MCF 10A (cell line): ENCODE results near the gene PSME3IP1. TPM values are rescaled to one million over a fixed set of nuclear protein-coding genes. Genes with fewer than 3 reads are reported as not detected.

ENCODE experiments used
- BruUV-seq: library from RNA; stranded (reverse); fragments of 400-500 nt; replicated peaks from 2 replicates; lab custom pipeline; 2021; lab: Mats Ljungman, UMichigan
- CTCF ChIA-PET: fragments of 300-600 bp; sonication (Branson Sonifier 250); formaldehyde crosslinking; extraction: SDS; loops from one replicate; lab custom pipeline; 2021; ENCODE audit warnings: antibody characterized with exemption, inconsistent platforms; lab: Yijun Ruan, JAX
- POLR2A ChIA-PET: fragments of 300-600, 350-650 bp; sonication (Branson Sonifier 250); formaldehyde crosslinking; extraction: SDS; loops from one replicate; lab custom pipeline; 2020; ENCODE audit warnings: antibody characterized with exemption, inconsistent platforms; lab: Yijun Ruan, JAX
- DNase-seq: peaks from one replicate; pipeline ENCODE4 v3.0.0-alpha.2; 2018; ENCODE audit not compliant: unreplicated experiment
- H3K27ac Mint-ChIP-seq: one replicate; pipeline ENCODE4 v1.8.0; 2022; ENCODE audit warnings: mild to moderate bottlenecking, low read depth, mixed read lengths; ENCODE audit not compliant: unreplicated experiment
- H3K27me3 Mint-ChIP-seq: one replicate; pipeline ENCODE4 v1.8.0; 2022; ENCODE audit warnings: mixed read lengths; ENCODE audit not compliant: insufficient read depth, unreplicated experiment
- H3K36me3 Mint-ChIP-seq: one replicate; pipeline ENCODE4 v1.8.0; 2022; ENCODE audit warnings: mild to moderate bottlenecking, moderate library complexity, mixed read lengths; ENCODE audit not compliant: insufficient read depth, unreplicated experiment
- H3K4me1 Mint-ChIP-seq: one replicate; pipeline ENCODE4 v1.8.0; 2022; ENCODE audit warnings: mixed read lengths; ENCODE audit not compliant: insufficient read depth, unreplicated experiment
- H3K4me3 Mint-ChIP-seq: one replicate; pipeline ENCODE4 v1.8.0; 2022; ENCODE audit warnings: mild to moderate bottlenecking, moderate library complexity, mixed read lengths; ENCODE audit not compliant: unreplicated experiment
- H3K9me3 Mint-ChIP-seq: one replicate; pipeline ENCODE4 v1.8.0; 2022; ENCODE audit warnings: mixed read lengths; ENCODE audit not compliant: unreplicated experiment
- intact Hi-C: fragments of 100-400 bp; cut with micrococcal nuclease; formaldehyde crosslinking; loops from 2 replicates; pipeline ENCODE4 v1.14.1; 2022
- total RNA-seq: library from RNA; stranded (reverse); gene quantifications from 2 replicates; pipeline ENCODE4 v1.2.3, GENCODE V29; 2022
- TF ChIP-seq, protein P1 (sequence below): fragments of 200-600 bp; IDR thresholded peaks from one replicate; pipeline ENCODE4 v1.8.0; 2022; ENCODE audit warnings: antibody characterized with exemption, mild to moderate bottlenecking; ENCODE audit not compliant: unreplicated experiment

The PSME3IP1 gene
- total RNA-seq, 1 experiment from 2014 or later = 107 TPM

DNA sequence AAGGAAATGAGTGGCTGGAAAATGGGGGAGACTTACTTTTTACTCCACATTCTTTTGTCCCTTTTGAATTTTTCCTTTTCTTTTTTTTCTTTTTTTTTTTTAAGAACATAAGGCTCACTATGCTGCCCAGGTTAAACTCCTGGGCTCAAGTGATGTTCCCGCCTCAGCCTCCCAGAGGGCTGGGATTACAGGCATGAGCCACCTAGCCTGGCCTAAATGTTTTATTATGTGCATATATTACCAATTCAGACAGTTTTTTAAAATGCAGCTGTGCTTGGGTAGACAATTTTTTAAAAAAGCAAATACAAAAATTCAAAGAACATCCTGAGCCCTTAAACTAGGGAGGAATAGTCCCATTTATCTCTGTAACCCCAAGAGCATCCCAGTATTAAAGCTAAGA is 28.3 kb downstream of the PSME3IP1 start:
- Mint-ChIP-seq H3K9me3 (no peaks in the 10 kb centered on the region), H3K36me3 (peaks cover 87% of the 10 kb centered on the region), H3K4me3 (no peak overlapping the region), H3K27me3 (no peaks in the 10 kb centered on the region), H3K27ac (no peak overlapping the region), H3K4me1 (no peaks in the 10 kb centered on the region)
- CTCF ChIA-PET = interaction anchor here (0.8 kb wide), 1 partner anchor 21 kb away, joined by 3 read pairs; no protein-coding TSS in a partner anchor
- TF ChIP-seq, protein P1, sequence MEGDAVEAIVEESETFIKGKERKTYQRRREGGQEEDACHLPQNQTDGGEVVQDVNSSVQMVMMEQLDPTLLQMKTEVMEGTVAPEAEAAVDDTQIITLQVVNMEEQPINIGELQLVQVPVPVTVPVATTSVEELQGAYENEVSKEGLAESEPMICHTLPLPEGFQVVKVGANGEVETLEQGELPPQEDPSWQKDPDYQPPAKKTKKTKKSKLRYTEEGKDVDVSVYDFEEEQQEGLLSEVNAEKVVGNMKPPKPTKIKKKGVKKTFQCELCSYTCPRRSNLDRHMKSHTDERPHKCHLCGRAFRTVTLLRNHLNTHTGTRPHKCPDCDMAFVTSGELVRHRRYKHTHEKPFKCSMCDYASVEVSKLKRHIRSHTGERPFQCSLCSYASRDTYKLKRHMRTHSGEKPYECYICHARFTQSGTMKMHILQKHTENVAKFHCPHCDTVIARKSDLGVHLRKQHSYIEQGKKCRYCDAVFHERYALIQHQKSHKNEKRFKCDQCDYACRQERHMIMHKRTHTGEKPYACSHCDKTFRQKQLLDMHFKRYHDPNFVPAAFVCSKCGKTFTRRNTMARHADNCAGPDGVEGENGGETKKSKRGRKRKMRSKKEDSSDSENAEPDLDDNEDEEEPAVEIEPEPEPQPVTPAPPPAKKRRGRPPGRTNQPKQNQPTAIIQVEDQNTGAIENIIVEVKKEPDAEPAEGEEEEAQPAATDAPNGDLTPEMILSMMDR = no peak
- intact Hi-C loops = no loop called here
- BruUV-seq = no TSS peak
- no peak for DNase-seq
- POLR2A ChIA-PET = no interaction called here

DNA sequence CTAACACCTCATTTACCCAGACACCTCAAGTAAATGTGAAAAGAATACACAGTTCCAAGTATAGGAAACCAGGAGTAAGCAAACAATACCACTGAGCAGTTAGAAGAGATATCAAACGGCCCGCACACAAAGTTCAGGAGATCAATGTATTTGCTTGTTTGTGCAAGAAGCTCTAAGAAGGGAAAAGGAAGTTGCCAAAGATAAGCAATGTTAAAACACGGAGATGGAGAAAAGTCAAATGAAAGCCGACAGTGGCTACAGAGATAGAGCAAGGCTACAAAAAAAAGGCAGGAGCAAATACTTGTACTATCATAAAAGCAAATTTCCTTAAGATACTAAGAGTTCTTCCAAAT is 29.5 kb downstream of the PSME3IP1 start:
- no peaks in the 10 kb centered on the region for H3K4me1 Mint-ChIP-seq
- no peaks in the 10 kb centered on the region for H3K27me3 Mint-ChIP-seq
- TF ChIP-seq, protein P1 = no peak
- H3K36me3 Mint-ChIP-seq = peaks cover 78% of the 10 kb centered on the region
- intact Hi-C loops = no loop called here
- ChIA-PET POLR2A (no interaction called here), CTCF (interaction anchor here (0.7 to 1.7 kb wide), 3 partner anchors 10 to 260 kb away, joined by 3 to 5 read pairs (median 4); no protein-coding TSS in a partner anchor)
- no TSS peak for BruUV-seq
- no peak overlapping the region for H3K27ac Mint-ChIP-seq
- H3K4me3 Mint-ChIP-seq = no peak overlapping the region
- no peaks in the 10 kb centered on the region for H3K9me3 Mint-ChIP-seq
- no peak for DNase-seq

DNA sequence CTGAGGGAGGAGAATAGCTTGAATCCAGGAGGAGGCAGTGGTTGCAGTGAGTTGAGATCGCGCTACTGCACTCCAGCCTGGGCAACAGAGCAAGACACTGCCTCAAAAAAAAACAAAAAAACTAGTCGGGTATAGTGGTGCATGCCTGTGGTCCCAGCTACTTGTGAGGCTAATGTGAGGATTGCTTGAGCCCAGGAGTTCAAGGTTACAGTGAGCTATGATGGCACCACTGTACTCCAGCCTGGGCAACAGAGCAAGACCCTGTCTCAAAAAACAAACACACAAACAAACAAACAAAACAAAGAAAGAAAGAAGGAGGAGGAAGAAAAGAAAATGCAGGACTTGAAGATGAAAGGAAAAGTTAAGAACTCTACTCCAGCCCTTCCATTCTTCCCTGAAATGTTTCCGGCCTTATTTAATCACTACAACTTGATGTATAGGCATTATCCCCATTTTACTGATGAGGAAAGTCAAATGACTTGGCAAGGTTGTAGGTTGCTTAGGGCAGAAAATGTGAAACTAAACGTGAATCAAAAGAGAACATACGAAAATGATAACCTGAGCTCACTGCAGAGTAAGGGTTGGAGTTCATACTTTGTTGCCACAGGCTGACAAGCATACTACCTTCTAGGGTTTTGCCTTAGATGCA is 30.0 kb downstream of the PSME3IP1 start:
- Mint-ChIP-seq H3K27ac (peak overlapping the region; percentile 46), H3K9me3 (no peaks in the 10 kb centered on the region), H3K4me3 (no peak overlapping the region), H3K27me3 (no peaks in the 10 kb centered on the region), H3K4me1 (no peaks in the 10 kb centered on the region), H3K36me3 (peaks cover 73% of the 10 kb centered on the region)
- BruUV-seq = no TSS peak
- CTCF ChIA-PET = interaction anchor here (0.6 to 1.7 kb wide), 7 partner anchors 10 to 993 kb away, joined by 3 to 5 read pairs (median 4); no protein-coding TSS in a partner anchor
- TF ChIP-seq, protein P1 = no peak
- POLR2A ChIA-PET = no interaction called here
- intact Hi-C loops = no loop called here
- no peak for DNase-seq

DNA sequence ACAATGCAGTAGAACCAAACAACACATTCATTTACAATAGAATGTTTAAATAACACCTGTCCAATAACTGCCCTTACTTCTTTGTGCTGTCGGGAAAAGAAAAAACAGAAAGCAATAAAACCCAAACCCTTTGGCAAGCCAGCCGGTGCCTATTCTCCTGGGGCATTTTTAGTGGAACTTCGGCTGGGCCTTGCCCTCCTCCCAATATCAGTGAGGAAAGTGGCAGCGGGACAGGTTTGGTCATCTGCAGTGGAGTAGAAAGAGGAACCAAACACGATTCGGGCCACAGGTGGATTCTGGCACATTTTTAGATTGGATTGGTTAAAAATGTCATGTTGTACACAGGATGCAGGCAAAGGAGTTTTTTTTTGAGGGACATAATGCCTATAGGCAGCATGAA is 32.0 kb downstream of the PSME3IP1 start:
- POLR2A ChIA-PET = interaction anchor here (0.6 kb wide), 1 partner anchor 9 kb away, joined by 3 read pairs; no protein-coding TSS in a partner anchor
- CTCF ChIA-PET = interaction anchor here (0.6 kb wide), 1 partner anchor 16 kb away, joined by 4 read pairs; no protein-coding TSS in a partner anchor
- no peak overlapping the region for H3K27ac Mint-ChIP-seq
- no peaks in the 10 kb centered on the region for H3K4me1 Mint-ChIP-seq
- no peak overlapping the region for H3K4me3 Mint-ChIP-seq
- intact Hi-C loops = no loop called here
- no peak for DNase-seq
- no peaks in the 10 kb centered on the region for H3K9me3 Mint-ChIP-seq
- TSS peak; percentile 76 for BruUV-seq
- TF ChIP-seq, protein P1 = no peak
- H3K36me3 Mint-ChIP-seq = peaks cover 65% of the 10 kb centered on the region
- H3K27me3 Mint-ChIP-seq = no peaks in the 10 kb centered on the region
